ENCODE results near the gene ZNF490.
A peak's percentile ranks its signal among the peaks of the same experiment; 100 is the strongest.

The ZNF490 gene

GRCh38 chr19:12611361-12611699 is 717 bp upstream of the ZNF490 start (continued):
- TF ChIP-seq ZSCAN5A (tag by site-specific recombination; IDR thresholded peaks at IDR 0.05) (no peak), ZNF239 (tag by site-specific recombination; IDR thresholded peaks at IDR 0.05) (no peak), ZBTB17 (tag by site-specific recombination; IDR thresholded peaks at IDR 0.05) (peak; percentile 65; the same call in 1 of the 2 replicates), PRDM10 (tag by site-specific recombination; IDR thresholded peaks at IDR 0.05) (no peak), KLF8 (tag by site-specific recombination; IDR thresholded peaks at IDR 0.05) (no peak), ZBTB20 (tag by site-specific recombination; IDR thresholded peaks at IDR 0.05) (peak; percentile 87; the same call in 1 of the 2 replicates), ZNF169 (tag by site-specific recombination; IDR thresholded peaks at IDR 0.05) (no peak), ZFP3 (tag by site-specific recombination; IDR thresholded peaks at IDR 0.05; ENCODE audit: low read depth) (no peak), ZFHX2 (tag by site-specific recombination; conservative IDR thresholded peaks at IDR 0.05) (peak; percentile 82), SETDB1 (IDR thresholded peaks at IDR 0.05; ENCODE audit: insufficient read length, low read length) (no peak), ZNF146 (tag by site-specific recombination; IDR thresholded peaks at IDR 0.05) (no peak)

- peaks cover 31 to 33% of the 10 kb centered on the region in 2 experiments; a peak in 2 of 3 replicates for H3K36me3 ChIP-seq (ENCODE audit: control insufficient read depth in 2 of 2, insufficient read depth in 1 of 2, low read length in 2 of 2)
- TF ChIP-seq SP2 (tag by site-specific recombination; IDR thresholded peaks at IDR 0.05) (no peak), ZFP69B (tag by site-specific recombination; IDR thresholded peaks at IDR 0.05) (no peak), ZEB2 (tag by site-specific recombination; IDR thresholded peaks at IDR 0.05) (no peak), ZNF404 (tag by site-specific recombination; IDR thresholded peaks at IDR 0.05) (no peak), ZNF366 (tag by site-specific recombination; conservative IDR thresholded peaks at IDR 0.05) (no peak), ZNF747 (tag by site-specific recombination; IDR thresholded peaks at IDR 0.05) (no peak), ZNF341 (tag by site-specific recombination; IDR thresholded peaks at IDR 0.05; ENCODE audit: low read depth) (no peak), GLI4 (tag by site-specific recombination; IDR thresholded peaks at IDR 0.05) (no peak), ZNF292 (tag by site-specific recombination; IDR thresholded peaks at IDR 0.05; ENCODE audit: borderline replicate concordance, low read depth) (no peak), PRDM4 (tag by site-specific recombination; IDR thresholded peaks at IDR 0.05) (no peak), GLIS1 (tag by site-specific recombination; IDR thresholded peaks at IDR 0.05) (no peak), ZBTB20 (tag by site-specific recombination; IDR thresholded peaks at IDR 0.05) (no peak), BCL11B (tag by site-specific recombination; IDR thresholded peaks at IDR 0.05; ENCODE audit: low read depth) (no peak), ZFP3 (tag by site-specific recombination; IDR thresholded peaks at IDR 0.05; ENCODE audit: low read depth) (no peak), TCF7L2 (IDR thresholded peaks at IDR 0.05; ENCODE audit: borderline replicate concordance, low read depth, low read length) (no peak), ZBTB48 (tag by site-specific recombination; IDR thresholded peaks at IDR 0.05) (no peak)
- POLR2A ChIA-PET, result no interaction called here
- CTCF ChIA-PET, result no interaction called here
- no peak overlapping the region for H3K27ac ChIP-seq (ENCODE audit: extremely low read depth, low read depth, low read length)
- H3K4me1 ChIP-seq (ENCODE audit: control insufficient read depth, insufficient read depth, low read length), result peaks cover 8% of the 10 kb centered on the region; the same call in 1 of the 2 replicates
- H3K9me3 ChIP-seq (ENCODE audit: control insufficient read depth, insufficient read depth, low read depth, low read length), result no peaks in the 10 kb centered on the region
- H3K4me3 ChIP-seq (ENCODE audit: low read depth, low read length), result no peak overlapping the region
Observed at GRCh38 chr19:12607631-12608030, 3.0 kb downstream of the ZNF490 start.
